A549 (cell line): ENCODE measurements around the gene ASMTL. TPM values are rescaled to one million over a fixed set of nuclear protein-coding genes. Genes with fewer than 3 reads are reported as not detected.
A peak's percentile ranks its signal among the peaks of the same experiment; 100 is the strongest.

Source experiments
- ATAC-seq, 2 experiments: fragments of 200-7000 bp in 1 of 2; fragments of >200 bp in 1 of 2; cut with Nextera tagmentation in 1 of 2; cut with Tn5 transposase in 1 of 2; 3 replicates each; pipeline versions ENCODE4 v1.8.0 to v1.9.1; 2018 to 2020; ENCODE audit warnings: mild to moderate bottlenecking in 1 of 2, moderate library complexity in 1 of 2
- CTCF ChIA-PET: fragments of 300-600 bp; sonication (Branson Sonifier 250); formaldehyde crosslinking; extraction: SDS; loops from one replicate; lab custom pipeline; 2021; ENCODE audit warnings: antibody characterized with exemption, inconsistent platforms; lab: Yijun Ruan, JAX
- POLR2A ChIA-PET: fragments of 350-600 bp; formaldehyde crosslinking; extraction: SDS; loops from one replicate; lab custom pipeline; 2021; ENCODE audit warnings: antibody characterized with exemption, inconsistent platforms; lab: Yijun Ruan, JAX
- DNase-seq, 2 experiments: peaks; one replicate each; pipeline versions ENCODE4 v3.0.0 to v3.0.0-alpha.2; 2011 to 2016; ENCODE audit warnings: low read depth in 1 of 2, low spot score in 1 of 2
- FAIRE-seq: peaks from 2 replicates; lab custom pipeline; 2011; peaks lifted over from hg19 to GRCh38; lab: Jason Lieb, UNC
- H3K27ac ChIP-seq, 2 experiments: fragments of >200 bp; sonication (Bioruptor Twin); formaldehyde crosslinking; 3 replicates each; pipeline ENCODE4 v1.5.1; 2016 to 2017
- H3K4me1 ChIP-seq: fragments of >200 bp; sonication (Bioruptor Twin); formaldehyde crosslinking; 3 replicates; pipeline ENCODE4 v1.6.1; 2016
- H3K4me2 ChIP-seq: fragments of >200 bp; sonication (Bioruptor Twin); formaldehyde crosslinking; 3 replicates; pipeline ENCODE4 v1.6.1; 2016
- H3K4me3 ChIP-seq: fragments of >200 bp; sonication (Bioruptor Twin); formaldehyde crosslinking; 3 replicates; pipeline ENCODE4 v1.5.1; 2016
- H3K9me3 ChIP-seq: fragments of >200 bp; sonication (Bioruptor Twin); formaldehyde crosslinking; 3 replicates; pipeline ENCODE4 v1.6.1; 2016
- EP300 ChIP-seq, 2 experiments: fragments of >200 bp; sonication (Bioruptor Twin); formaldehyde crosslinking; IDR thresholded peaks; 2 replicates in 1 of 2; 3 replicates in 1 of 2; pipeline ENCODE4 v1.6.1; 2016 to 2017
- GATA3 ChIP-seq: IDR thresholded peaks from 2 replicates; pipeline ENCODE4 v1.6.1; 2012; ENCODE audit warnings: borderline replicate concordance
- HOXB13 ChIP-seq: fragments of 250-450 bp; sonication (Bioruptor Pico); IDR thresholded peaks from 2 replicates; pipeline ENCODE4 v1.5.0; 2020; ENCODE audit warnings: low read depth, mild to moderate bottlenecking, moderate library complexity
- KDM1A ChIP-seq: fragments of 200-600 bp; sonication (generic); IDR thresholded peaks from 2 replicates; pipeline ENCODE4 v1.6.1; 2016; ENCODE audit warnings: low read depth, mild to moderate bottlenecking
- KDM5A ChIP-seq: fragments of 200-600 bp; sonication (generic); IDR thresholded peaks from 2 replicates; pipeline ENCODE4 v1.6.1; 2016; ENCODE audit warnings: antibody characterized with exemption, mild to moderate bottlenecking
- NFE2L2 ChIP-seq: fragments of 150-350 bp; conservative IDR thresholded peaks from 2 replicates; pipeline ENCODE4 v1.6.1; 2014; ENCODE audit warnings: low read length
- NPAS2 ChIP-seq: fragments of 250-450 bp; sonication (Bioruptor Pico); IDR thresholded peaks from 2 replicates; pipeline ENCODE4 v1.8.0; 2022; ENCODE audit warnings: mild to moderate bottlenecking, moderate library complexity, borderline replicate concordance
- POLR2A ChIP-seq: IDR thresholded peaks from 2 replicates; pipeline ENCODE4 v1.6.1; 2012; ENCODE audit warnings: mild to moderate bottlenecking, low read length
- RAD21 ChIP-seq, 2 experiments: fragments of >200 bp in 1 of 2; sonication (Bioruptor Twin) in 1 of 2; formaldehyde crosslinking in 1 of 2; IDR thresholded peaks in 1 of 2; conservative IDR thresholded peaks in 1 of 2; 2 replicates in 1 of 2; 3 replicates in 1 of 2; pipeline ENCODE4 v1.6.1; 2012 to 2018; ENCODE audit warnings: inconsistent platforms in 1 of 2
- SREBF2 ChIP-seq: fragments of 450-650 bp; IDR thresholded peaks from 2 replicates; pipeline ENCODE4 v1.6.1; 2014; ENCODE audit warnings: mild to moderate bottlenecking, moderate library complexity
- TP53 ChIP-seq: fragments of 250-450 bp; sonication (Bioruptor Pico); IDR thresholded peaks from 2 replicates; pipeline ENCODE4 v1.5.0; 2021; ENCODE audit warnings: mild to moderate bottlenecking, moderate library complexity
- ZFP36 ChIP-seq: fragments of 450-650 bp; IDR thresholded peaks from 2 replicates; pipeline ENCODE4 v1.6.1; 2014; ENCODE audit warnings: borderline replicate concordance; ENCODE audit not compliant: partially characterized antibody
- WGBS: methylation state at CpG from one replicate; pipeline ENCODE4 v1.1.6; 2017; ENCODE audit errors: missing lambda C conversion rate; 5-methylcytosine and 5-hydroxymethylcytosine counted together
- polyA plus RNA-seq, 4 experiments: library from polyadenylated mRNA; depleted of rRNA in 3 of 4; stranded (reverse); fragments of >200 nt; fragmentation: RNase III in 1 of 4; extraction: RNeasy Plus Mini Kit Qiagen cat#74134 plus additional on column Dnase treatment in 1 of 4; gene quantifications; 2 replicates in 3 of 4; 3 replicates in 1 of 4; pipeline ENCODE4 v1.2.3, GENCODE V29; 2011 to 2017
- TF ChIP-seq, protein P1 (sequence below): fragments of 250-450 bp; sonication (Bioruptor Pico); IDR thresholded peaks from 2 replicates; pipeline ENCODE4 v1.5.0; 2021; ENCODE audit warnings: mild to moderate bottlenecking, moderate library complexity, borderline replicate concordance
- TF ChIP-seq, protein P2 (sequence below): fragments of 150-350 bp; IDR thresholded peaks from 2 replicates; pipeline ENCODE4 v1.6.1; 2014; ENCODE audit warnings: low read depth, mild to moderate bottlenecking, low read length
- TF ChIP-seq, protein P3 (sequence below): fragments of 250-450 bp; sonication (Bioruptor Pico); IDR thresholded peaks from 2 replicates; pipeline ENCODE4 v1.5.0; 2020; ENCODE audit warnings: low read depth, mild to moderate bottlenecking, moderate library complexity

Gene ASMTL
- polyA plus RNA-seq, 2 of the 4 experiments (the other 2 are of a cell fraction): 12.3 to 15.4 TPM

DNA sequence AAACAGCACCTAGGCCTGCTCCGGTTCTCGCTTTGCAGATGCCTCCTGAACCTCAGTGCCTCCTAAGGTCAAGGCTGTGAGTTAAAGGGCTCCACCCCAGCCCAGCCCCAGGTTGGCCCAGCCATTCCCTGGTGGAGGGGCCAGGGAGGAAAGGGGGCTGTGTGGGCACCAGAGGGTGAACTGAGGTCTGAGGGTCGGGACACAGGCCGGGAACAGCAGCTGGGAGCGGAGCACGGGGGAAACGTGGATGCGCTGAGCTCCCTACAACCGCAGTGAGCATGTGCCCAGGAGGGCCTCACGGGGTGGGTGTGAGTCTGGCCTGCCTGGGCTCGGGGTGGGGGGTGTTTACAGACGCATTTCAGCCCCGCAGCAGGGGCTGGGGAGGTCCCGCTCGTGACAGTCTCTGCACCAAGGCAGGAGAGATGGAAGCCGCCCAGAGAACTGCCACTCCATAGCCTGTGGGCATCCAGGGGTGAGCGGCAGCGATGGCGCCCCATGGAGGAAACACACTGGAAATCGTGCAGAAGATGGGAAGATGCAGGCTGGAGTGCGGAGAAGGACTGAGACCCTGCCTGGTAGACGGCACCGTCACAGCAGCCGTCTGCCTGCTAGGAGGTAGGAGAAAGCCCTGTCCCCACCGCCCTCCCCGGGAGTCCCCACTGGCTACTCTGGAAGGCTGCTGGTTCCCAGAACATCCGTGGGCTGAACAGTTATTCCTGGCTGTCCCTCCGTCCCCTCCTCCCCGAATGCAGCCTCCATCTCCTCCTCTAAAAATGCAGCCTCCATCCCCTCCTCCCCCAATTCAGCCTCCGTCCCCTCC lies 50.9 kb downstream of the ASMTL start:
- H3K4me2 ChIP-seq: no peak overlapping the region
- TF ChIP-seq GATA3: no peak
- no peak for TF ChIP-seq EP300 (IDR thresholded peaks at IDR 0.05)
- TF ChIP-seq, protein P1, sequence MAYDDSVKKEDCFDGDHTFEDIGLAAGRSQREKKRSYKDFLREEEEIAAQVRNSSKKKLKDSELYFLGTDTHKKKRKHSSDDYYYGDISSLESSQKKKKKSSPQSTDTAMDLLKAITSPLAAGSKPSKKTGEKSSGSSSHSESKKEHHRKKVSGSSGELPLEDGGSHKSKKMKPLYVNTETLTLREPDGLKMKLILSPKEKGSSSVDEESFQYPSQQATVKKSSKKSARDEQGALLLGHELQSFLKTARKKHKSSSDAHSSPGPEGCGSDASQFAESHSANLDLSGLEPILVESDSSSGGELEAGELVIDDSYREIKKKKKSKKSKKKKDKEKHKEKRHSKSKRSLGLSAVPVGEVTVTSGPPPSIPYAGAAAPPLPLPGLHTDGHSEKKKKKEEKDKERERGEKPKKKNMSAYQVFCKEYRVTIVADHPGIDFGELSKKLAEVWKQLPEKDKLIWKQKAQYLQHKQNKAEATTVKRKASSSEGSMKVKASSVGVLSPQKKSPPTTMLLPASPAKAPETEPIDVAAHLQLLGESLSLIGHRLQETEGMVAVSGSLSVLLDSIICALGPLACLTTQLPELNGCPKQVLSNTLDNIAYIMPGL (CRISPR knock-in tag): no peak
- TF ChIP-seq POLR2A: no peak
- TF ChIP-seq, protein P2, sequence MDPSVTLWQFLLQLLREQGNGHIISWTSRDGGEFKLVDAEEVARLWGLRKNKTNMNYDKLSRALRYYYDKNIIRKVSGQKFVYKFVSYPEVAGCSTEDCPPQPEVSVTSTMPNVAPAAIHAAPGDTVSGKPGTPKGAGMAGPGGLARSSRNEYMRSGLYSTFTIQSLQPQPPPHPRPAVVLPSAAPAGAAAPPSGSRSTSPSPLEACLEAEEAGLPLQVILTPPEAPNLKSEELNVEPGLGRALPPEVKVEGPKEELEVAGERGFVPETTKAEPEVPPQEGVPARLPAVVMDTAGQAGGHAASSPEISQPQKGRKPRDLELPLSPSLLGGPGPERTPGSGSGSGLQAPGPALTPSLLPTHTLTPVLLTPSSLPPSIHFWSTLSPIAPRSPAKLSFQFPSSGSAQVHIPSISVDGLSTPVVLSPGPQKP: no peak
- no peak for TF ChIP-seq NPAS2
- TF ChIP-seq SREBF2: no peak
- no peak for TF ChIP-seq RAD21 (conservative IDR thresholded peaks at IDR 0.05 in 1 of 2, IDR thresholded peaks at IDR 0.05 in 1 of 2)
- TF ChIP-seq NFE2L2: no peak
- TF ChIP-seq ZFP36: no peak
- TF ChIP-seq KDM1A: no peak
- H3K9me3 ChIP-seq: no peaks in the 10 kb centered on the region
- DNase-seq (no peak), ATAC-seq (peak in 1 of 2 experiments; percentile 28; a peak in 3 of 6 replicates), FAIRE-seq (no peak)
- H3K4me1 ChIP-seq: no peaks in the 10 kb centered on the region
- H3K4me3 ChIP-seq: no peak overlapping the region
- ChIA-PET POLR2A (no interaction called here), CTCF (no interaction called here)
- no peak overlapping the region for H3K27ac ChIP-seq
- 94% methylated on average over 24 of the region's 30 CpGs for WGBS

DNA sequence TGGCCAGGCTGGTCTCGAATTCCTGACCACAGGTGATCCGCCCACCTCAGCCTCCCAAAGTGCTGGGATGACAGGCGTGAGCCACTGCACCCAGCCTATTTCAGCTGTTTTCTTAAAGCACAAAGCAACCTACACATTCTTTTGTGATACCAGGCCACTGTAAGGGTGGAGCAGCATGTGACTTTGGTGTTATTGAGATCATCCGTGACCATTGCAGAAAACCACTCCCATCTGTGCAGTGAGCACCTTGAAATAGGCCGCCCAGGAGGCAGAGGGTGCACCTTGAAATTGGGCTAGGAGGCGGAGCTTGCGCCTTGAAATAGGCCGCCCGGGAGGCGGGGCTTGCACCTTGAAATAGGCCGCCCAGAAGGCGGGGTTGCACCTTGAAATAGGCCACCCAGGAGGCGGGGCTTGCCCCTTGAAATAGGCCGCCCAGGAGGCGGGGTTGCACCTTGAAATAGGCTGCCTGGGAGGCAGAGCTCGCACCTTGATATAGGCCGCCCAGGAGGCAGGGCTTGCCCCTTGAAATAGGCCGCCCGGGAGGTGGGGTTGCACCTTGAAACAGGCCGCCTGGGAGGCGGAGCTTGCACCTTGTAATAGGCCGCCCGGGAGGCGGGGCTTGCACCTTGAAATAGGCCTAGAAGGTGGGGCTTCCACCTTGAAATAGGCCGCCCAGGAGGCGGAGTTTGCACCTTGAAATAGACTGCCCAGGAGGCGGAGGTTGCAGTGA lies 51.8 kb downstream of the ASMTL start:
- DNase-seq: no peak
- TF ChIP-seq, protein P3, sequence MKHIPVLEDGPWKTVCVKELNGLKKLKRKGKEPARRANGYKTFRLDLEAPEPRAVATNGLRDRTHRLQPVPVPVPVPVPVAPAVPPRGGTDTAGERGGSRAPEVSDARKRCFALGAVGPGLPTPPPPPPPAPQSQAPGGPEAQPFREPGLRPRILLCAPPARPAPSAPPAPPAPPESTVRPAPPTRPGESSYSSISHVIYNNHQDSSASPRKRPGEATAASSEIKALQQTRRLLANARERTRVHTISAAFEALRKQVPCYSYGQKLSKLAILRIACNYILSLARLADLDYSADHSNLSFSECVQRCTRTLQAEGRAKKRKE: no peak
- TF ChIP-seq HOXB13 (CRISPR knock-in tag): no peak
- ATAC-seq: peak; percentile 25 to 32; a peak in 3 of 6 replicates
- ChIA-PET POLR2A (no interaction called here), CTCF (no interaction called here)
- H3K4me1 ChIP-seq: no peaks in the 10 kb centered on the region
- no peak for FAIRE-seq
- no peak overlapping the region for H3K4me2 ChIP-seq
- no peak overlapping the region for H3K27ac ChIP-seq
- WGBS: 90% methylated on average over 23 of the region's 27 CpGs
- H3K4me3 ChIP-seq: no peak overlapping the region
- no peaks in the 10 kb centered on the region for H3K9me3 ChIP-seq

DNA sequence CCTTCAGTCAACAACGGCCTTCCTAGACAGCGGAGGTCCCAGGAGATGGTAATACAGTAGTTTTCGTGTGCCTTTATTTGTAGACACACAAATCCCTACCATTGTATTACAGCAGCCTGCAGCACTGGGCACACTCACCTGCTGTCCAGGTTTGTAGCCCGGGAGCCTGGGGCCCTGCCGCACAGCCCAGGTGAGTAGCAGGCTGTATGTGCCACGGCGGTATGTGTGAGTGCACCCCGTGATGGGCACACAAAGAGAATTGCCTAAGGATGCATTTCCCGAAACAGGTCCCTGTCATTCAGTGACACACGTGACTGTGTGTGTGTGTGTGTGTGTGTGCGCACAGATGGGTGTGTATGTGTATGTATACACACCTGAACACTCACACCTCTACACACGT lies 52.7 kb downstream of the ASMTL start:
- TF ChIP-seq TP53 (CRISPR knock-in tag) (no peak), KDM5A (no peak)
- TF ChIP-seq, all 56 proteins: peak for 0
- ATAC-seq: no peak
- DNase-seq: no peak
- H3K4me1 ChIP-seq: peaks cover 1% of the 10 kb centered on the region; the same call in 1 of the 3 replicates
- H3K27ac ChIP-seq: no peak overlapping the region
- H3K4me3 ChIP-seq: no peak overlapping the region
- no peak overlapping the region for H3K4me2 ChIP-seq
- H3K9me3 ChIP-seq: no peaks in the 10 kb centered on the region
- ChIA-PET CTCF (no interaction called here), POLR2A (no interaction called here)
- WGBS: 97% methylated on average over 12 of the region's 12 CpGs
- no peak for FAIRE-seq
